HG02840 (cell line): Measurements from ENCODE around the gene RASA3.

Source experiments
- ATAC-seq: cut with Tn5 transposase; IDR thresholded peaks from one replicate; pipeline ENCODE4 v1.9.1; 2021; ENCODE audit warnings: mild to moderate bottlenecking, moderate library complexity, moderate number of reproducible peaks; ENCODE audit not compliant: unreplicated experiment, low FRiP score

RASA3 gene

DNA sequence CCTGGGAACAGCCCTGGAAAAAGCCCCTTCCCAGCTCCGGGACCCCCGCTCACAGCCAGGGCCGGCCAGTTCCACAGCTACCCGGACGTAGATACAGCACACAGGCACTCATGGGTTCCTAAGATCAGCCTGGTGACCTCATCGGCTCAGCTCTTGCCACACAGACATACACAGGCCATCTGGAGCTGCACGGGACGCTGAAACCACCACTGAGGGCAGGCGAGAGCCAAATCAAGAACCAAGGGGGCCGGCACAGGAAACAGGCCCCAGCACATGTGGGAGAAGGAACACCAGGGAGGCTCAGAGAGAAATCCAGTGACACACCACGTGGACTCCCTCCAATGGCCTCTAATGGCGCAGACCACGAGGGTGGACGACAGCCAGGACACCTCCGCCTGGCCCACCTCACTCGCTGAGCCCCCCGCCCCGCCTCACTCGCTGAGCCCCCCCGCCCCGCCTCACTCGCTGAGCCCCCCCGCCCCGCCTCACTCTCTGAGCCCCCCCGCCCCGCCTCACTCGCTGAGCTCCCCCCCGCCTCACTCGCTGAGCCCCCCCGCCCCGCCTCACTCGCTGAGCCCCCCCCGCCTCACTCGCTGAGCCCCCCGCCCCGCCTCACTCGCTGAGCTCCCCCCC, 88.9 kb downstream of the RASA3 start:
- no peak for ATAC-seq

DNA sequence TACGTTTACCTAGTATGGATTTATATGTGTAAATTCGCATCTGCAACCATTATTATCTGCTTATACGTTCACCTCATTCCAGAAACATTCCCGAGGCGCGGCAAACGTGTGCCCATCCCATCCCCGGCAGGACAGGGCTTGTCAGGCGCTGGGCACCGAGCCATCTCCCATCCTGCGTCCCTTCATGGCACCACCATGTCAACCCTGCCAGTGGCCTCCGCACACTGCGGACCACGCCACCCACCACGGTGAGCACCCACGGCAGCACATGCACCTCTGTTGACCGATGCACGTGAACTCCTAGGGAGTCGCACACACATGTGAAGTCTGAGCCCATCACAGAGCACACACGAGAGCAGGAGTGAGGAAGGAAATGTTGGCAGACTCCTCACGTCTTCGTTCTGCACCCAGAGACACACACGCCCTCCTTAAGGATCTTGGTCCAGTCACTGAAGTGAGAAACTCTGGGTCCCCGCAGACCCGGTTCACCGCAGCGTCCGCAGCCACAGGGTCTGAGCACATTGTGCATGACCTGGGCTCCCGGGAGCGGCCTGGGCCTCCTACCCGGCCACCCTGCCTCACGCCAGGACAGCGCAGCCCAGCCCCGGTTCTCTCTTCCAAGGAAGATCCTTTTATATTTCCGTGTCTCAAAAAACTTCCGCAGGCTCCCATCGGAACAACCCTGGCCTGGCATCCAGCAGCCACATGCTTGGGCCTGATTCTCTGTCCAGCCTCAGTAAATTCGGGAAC, 90.2 kb downstream of the RASA3 start:
- no peak for ATAC-seq

- ATAC-seq: no peak
Measured at GRCh38 chr13:114041493-114041892, 90.9 kb downstream of the RASA3 start.

DNA sequence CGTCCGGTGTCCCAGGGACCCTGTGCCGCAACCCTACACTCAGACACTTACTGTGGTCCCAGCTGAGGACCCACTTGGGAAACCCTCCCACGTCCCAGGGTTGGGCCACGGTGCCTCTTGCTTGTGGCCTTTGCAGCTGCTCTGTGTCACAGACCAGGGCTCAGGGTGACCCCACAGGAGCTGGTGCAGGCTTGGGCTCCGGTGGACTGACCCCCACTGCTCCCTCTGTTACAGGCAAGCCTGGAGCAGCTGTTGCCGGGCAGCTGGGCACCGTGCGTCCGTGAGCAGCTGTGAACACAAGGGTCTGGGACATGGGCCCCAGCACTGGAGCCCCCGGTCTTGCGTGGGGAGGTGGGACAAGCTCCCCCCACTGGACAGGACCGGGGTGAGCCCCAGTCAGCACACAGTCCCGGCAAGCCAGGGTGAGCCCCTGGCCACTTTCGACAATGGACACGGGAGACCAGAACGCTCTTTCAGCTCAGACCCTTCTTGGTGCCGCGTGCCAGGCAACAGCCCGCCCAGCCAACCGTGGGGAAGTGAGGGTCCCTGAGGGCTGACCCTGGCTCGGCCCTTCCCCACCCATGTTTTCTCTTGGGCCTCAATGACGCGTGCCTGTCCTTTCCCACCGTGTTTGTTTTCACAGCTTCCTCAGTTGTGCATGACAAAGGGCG, 92.8 kb downstream of the RASA3 start:
- no peak for ATAC-seq

- no peak for ATAC-seq
Measured at GRCh38 chr13:114038900-114039299, 93.5 kb downstream of the RASA3 start.

DNA sequence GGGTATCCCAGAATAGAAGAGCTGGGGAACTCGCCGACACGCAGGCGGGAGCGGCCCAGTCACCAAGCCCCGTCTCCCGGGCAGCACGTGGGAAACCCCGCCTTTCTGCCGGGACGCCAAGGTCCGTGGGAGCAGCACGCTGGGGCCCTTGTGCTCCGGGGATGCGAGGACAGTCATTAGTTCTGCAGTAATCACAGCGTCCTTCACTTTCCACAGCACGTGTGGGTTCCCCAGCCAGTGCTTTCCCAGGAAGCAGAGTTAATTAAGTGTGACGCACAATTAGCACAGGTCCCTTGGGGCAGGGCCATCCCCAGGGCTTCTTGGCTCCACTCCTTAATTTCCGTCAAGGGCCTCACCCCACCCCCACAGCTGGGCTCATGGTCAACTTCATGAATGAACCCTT, 94.2 kb downstream of the RASA3 start:
- ATAC-seq: no peak

DNA sequence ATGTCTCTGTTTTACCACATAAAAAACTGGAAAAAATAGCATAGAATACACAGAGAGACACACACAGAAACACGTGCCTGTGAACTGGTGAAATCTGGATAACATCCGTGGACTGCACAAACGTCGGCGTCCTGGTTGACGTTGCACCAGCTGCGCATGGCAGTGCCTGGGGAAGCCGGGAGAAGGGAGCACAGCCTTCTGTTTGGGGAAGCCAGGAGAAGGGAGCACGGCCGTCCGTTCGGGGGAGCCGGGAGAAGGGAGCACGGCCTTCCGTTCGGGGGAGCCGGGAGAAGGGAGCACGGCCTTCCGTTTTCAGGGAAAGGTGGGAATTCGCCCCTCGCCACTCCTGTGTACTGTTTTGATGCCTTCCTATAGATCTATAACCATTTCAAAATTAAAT, 94.7 kb downstream of the RASA3 start:
- no peak for ATAC-seq

GRCh38 chr13:114035583-114036531, 96.6 kb downstream of the RASA3 start:
- ATAC-seq: no peak

- no peak for ATAC-seq
Measured at GRCh38 chr13:114035186-114035582, 97.2 kb downstream of the RASA3 start.

GRCh38 chr13:114034481-114034891, 97.9 kb downstream of the RASA3 start:
- no peak for ATAC-seq

GRCh38 chr13:114033541-114034315, 98.7 kb downstream of the RASA3 start:
- no peak for ATAC-seq

GRCh38 chr13:114032126-114032799, 100.2 kb downstream of the RASA3 start:
- no peak for ATAC-seq

DNA sequence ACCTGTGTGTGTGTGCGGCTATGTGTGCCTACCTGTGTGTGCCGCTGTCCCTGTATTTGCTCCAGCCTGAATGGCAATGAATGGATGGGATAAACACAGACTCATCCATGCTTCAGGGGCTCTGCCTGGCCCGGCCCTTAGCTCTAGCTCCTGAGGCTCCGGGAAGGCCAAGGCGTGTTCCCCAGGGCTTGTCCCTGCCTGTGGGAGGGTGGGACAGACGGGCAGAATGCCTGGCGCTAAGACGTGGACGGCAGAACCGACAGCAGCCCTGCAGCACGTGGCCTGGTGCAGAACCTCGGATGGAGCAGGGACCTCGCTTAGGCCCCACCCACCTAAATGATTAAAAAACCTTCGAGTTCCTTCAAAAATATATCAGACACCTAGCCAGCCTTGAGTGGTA, 100.8 kb downstream of the RASA3 start:
- no peak for ATAC-seq

DNA sequence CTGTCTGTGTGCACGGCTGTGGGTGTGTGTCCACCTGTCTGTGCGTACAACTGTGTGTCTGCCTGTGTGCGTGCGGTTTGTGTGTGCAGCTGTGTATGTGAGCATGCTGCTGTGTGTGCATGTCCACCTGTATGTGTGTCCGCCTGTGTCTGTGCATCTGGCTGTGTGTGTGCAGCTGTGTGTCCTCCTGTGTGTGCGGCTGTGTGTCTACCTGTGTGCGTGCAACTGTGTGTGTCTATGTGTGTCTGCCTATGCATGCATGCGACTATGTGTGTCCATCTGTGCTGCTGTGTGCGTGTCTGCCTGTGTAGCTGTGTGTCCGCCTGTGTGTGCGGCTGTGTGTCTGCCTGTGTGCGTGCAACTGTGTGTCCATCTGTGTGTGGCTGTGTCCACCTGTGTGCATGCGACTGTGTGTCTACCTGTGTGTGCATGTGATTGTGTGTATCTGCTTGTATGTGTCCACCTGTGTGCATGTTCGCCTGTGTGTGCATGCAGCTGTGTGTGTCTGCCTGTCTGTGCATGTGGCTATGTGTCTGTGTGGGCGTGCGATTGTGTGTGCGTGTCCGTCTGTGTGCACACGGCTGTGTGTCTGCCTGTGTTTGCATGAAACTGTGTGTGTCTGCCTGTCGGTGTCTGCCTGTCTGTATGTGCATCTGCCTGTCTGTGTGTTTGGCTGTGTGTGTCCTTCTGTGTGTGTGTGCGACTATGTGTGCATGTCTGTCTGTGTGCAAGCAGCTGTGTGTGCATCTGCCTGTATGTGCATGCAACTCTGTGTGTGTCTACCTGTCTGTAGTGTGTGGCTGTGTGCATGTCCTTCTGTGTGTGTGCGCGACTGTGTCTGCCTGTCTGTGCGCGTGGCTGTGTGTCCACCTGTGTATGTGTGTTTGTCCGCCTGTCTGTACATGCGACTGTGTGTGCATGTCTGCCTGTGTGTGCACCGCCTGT, 101.5 kb downstream of the RASA3 start:
- ATAC-seq: no peak

DNA sequence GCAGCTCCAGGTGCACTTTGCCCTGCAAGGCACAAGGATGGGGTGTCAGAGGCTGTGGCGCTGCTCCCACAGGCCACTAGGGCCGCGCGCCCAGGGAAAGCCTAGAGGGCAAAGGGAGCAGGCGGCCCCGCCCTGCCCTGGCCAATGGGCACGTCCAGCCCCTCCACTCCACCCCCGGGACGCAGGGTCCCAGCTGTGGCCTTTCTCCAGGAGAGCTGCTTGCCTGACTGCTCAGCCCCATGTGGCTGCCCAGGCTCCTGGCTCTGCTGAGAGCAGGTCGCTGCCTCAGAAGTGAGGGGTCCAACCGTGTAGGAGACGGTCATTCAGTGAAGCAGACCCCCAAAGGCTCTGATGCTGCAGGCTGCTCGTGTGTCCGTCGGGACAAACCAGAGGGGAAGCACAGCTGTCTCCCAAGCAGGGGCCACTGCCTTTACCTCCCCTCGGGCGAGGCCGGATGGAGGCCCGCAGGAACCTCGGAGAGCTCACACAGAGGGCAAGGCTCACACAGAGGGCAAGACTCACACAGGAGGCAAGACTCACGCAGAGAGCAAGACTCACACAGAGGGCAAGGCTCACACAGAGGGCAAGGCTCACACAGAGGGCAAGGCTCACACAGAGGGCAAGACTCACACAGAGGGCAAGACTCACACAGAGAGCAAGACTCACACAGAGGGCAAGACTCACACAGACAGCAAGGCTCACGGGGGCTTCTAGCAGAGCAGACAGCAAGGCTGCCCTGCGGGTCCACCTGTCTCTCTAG, 102.4 kb downstream of the RASA3 start:
- no peak for ATAC-seq

DNA sequence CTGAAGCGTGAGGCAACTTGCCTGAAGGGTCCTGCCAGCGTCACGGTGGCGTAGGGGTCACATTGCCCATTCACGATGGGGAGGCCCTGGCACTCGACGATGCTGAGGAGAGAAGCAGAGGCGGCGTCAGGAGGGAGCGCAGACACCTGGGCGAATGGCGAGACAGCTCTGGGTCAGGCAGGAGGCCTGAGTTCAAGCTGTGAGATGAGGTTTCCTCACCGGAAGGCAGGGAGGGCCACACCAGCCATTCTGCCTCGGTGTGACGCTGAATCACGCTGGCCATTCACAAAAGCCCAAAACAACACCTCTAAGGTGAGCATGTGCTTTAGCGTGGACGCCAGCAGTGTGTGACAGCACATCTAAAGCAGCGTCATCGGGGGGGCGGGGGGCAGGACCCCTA, 104.6 kb downstream of the RASA3 start:
- no peak for ATAC-seq

GRCh38 chr13:114027046-114027715, 105.2 kb downstream of the RASA3 start:
- ATAC-seq: no peak
